Measurements from ENCODE around the gene ACSM5.
"Not testable (repeated sequence)": the region's sequence is repeated elsewhere in the genome, so short reads cannot be mapped to it uniquely, and the experiment has no call there.

GRCh38 chr16:20423772-20424128 lies 14.4 kb downstream of the ACSM5 start:
- TF ChIP-seq CTCF, POLR2A, EP300 (IDR thresholded peaks at IDR 0.05): not testable (repeated sequence)
